Activated CD8-positive, alpha-beta memory T cell treated with anti-CD3 and anti-CD28 coated beads for 36 hours (primary cell): Measurements from ENCODE around the gene RPS19. TPM values are rescaled to one million over a fixed set of nuclear protein-coding genes. Genes with fewer than 3 reads are reported as not detected.

Experiments
- CTCF ChIA-PET: fragments of 350-600 bp; sonication (Branson Sonifier 250); formaldehyde crosslinking; loops from one replicate; lab custom pipeline; 2021; ENCODE audit warnings: antibody characterized with exemption; lab: Charles Lee
- POLR2A ChIA-PET: fragments of 350-600 bp; sonication (Branson Sonifier 250); formaldehyde crosslinking; loops from one replicate; lab custom pipeline; 2021; ENCODE audit warnings: antibody characterized with exemption; lab: Charles Lee
- total RNA-seq, 2 experiments: library from RNA; stranded (reverse); gene quantifications; one replicate each; pipeline ENCODE4 v1.2.3, GENCODE V29; 2021

Gene RPS19
- total RNA-seq, 2 experiments from 2014 or later, result 2,995 to 3,062 TPM

DNA sequence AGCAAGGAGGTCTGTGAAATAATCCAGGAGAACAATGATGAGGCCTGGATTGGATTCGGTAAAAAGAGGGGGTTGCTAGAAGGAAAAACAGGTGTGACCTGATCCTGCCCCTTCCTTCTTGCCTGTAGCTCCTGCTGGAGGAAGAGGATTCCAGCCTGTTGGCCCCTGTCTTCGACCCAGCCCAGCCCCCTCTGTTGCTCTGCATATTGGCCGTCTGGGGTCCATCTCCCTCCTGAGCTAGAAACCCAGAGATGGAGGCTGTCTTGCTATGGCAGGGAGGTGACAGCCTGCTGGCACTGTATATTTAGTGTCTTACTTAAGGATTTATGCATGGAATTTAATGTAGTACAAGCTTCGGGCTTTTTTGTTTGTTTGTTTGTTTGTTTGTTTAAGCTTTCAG, 8.6 kb upstream of the RPS19 start:
- POLR2A ChIA-PET, result interaction anchor here (0.6 kb wide), 1 partner anchor 35 kb away, joined by 3 read pairs; no protein-coding TSS in a partner anchor
- CTCF ChIA-PET, result interaction anchor here (1.0 to 1.7 kb wide), 3 partner anchors 8 to 95 kb away, joined by 3 to 4 read pairs (median 4); partner anchors contain the start of gene RPS19

DNA sequence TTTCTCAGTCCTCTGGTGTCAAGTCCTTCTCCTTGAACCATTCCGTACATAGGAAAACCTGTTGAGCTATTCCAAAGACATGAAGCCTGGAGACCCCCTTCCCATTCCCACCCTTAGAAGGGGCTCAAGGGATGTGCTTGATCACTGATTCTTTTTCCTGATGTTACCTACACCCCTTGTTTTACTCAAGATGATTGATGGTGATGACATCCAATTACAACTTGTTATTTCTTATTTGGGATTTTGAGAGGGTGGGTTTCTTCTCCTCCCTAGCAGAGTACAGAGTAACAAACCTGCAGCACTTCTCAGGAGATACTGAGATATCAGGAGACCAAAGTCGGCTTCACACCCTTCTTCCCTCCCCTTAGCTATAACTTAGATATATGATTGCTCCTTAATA, 6.7 kb upstream of the RPS19 start:
- ChIA-PET POLR2A (no interaction called here), CTCF (interaction anchor here (0.6 to 1.0 kb wide), 2 partner anchors 95 to 100 kb away, joined by 4 read pairs; no protein-coding TSS in a partner anchor)

- CTCF ChIA-PET, result interaction anchor here (1.0 kb wide), 1 partner anchor 101 kb away, joined by 4 read pairs; no protein-coding TSS in a partner anchor
- POLR2A ChIA-PET, result no interaction called here
Observed at GRCh38 chr19:41853768-41854167, 6.3 kb upstream of the RPS19 start.

- CTCF ChIA-PET, result interaction anchor here (0.9 to 2.8 kb wide), 15 partner anchors 9 to 261 kb away, joined by 3 to 36 read pairs (median 6); no protein-coding TSS in a partner anchor
- POLR2A ChIA-PET, result interaction anchor here (1.0 to 2.8 kb wide), 3 partner anchors 12 to 100 kb away, joined by 4 to 62 read pairs (median 12); partner anchors contain the start of gene RABAC1
Observed at GRCh38 chr19:41859213-41859617, 840 bp upstream of the RPS19 start.

GRCh38 chr19:41860419-41861115, 512 bp downstream of the RPS19 start:
- POLR2A ChIA-PET, result interaction anchor here (0.5 to 2.8 kb wide), 8 partner anchors 11 to 99 kb away, joined by 3 to 62 read pairs (median 8); partner anchors contain the start of gene RABAC1
- CTCF ChIA-PET, result interaction anchor here (0.8 to 2.8 kb wide), 17 partner anchors 8 to 99 kb away, joined by 3 to 36 read pairs (median 5); partner anchors contain the start of gene RABAC1

DNA sequence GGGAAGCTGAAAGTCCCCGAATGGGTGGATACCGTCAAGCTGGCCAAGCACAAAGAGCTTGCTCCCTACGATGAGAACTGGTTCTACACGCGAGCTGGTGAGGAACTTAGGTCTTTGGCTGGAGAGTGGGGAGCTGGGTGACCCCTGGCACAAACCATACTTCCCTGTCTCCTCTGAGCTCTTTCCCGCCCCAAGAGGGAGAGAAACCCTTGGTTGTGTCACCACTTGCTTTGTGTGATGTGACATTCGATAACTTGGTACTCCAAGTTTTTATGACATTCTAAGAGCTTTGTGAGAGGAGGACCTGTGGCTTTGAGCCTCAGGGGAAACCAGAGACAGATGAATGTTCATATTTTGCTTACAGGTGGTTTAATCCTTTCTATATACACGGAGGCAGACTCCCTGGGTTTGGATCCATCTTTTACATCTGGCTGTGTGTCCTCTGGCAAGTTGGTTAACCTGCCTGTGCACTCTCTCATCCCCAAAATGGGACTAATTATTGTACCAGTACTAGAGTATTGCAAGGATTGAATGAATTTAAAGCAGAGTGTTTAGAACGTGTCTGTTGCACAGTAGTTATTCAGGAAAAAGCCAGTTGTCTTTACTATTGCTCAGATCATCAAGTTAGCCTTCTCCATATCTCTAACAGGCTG, 1.2 kb downstream of the RPS19 start:
- POLR2A ChIA-PET, result interaction anchor here (0.5 to 2.8 kb wide), 7 partner anchors 10 to 98 kb away, joined by 3 to 62 read pairs (median 6); partner anchors contain the start of gene RABAC1

GRCh38 chr19:41861846-41862245, 1.8 kb downstream of the RPS19 start:
- ChIA-PET POLR2A (interaction anchor here (0.6 to 2.8 kb wide), 4 partner anchors 9 to 68 kb away, joined by 4 to 62 read pairs (median 10); no protein-coding TSS in a partner anchor), CTCF (interaction anchor here (1.0 to 2.8 kb wide), 5 partner anchors 11 to 84 kb away, joined by 3 to 36 read pairs (median 4); no protein-coding TSS in a partner anchor)

More for the DNA sequence above, 1.2 kb downstream of the RPS19 start:
- CTCF ChIA-PET, result interaction anchor here (0.9 to 2.8 kb wide), 9 partner anchors 10 to 98 kb away, joined by 3 to 36 read pairs (median 4); partner anchors contain the start of gene RABAC1

GRCh38 chr19:41862445-41862986, 2.5 kb downstream of the RPS19 start:
- POLR2A ChIA-PET, result interaction anchor here (0.6 to 1.5 kb wide), 4 partner anchors 9 to 1663 kb away, joined by 3 to 12 read pairs (median 4); partner anchors contain the start of gene CD79A

GRCh38 chr19:41863209-41863931, 3.3 kb downstream of the RPS19 start:
- ChIA-PET CTCF (interaction anchor here (0.9 to 1.9 kb wide), 3 partner anchors 10 to 95 kb away, joined by 3 to 8 read pairs (median 4); no protein-coding TSS in a partner anchor), POLR2A (interaction anchor here (0.6 to 2.3 kb wide), 8 partner anchors 8 to 1663 kb away, joined by 3 to 12 read pairs (median 5); partner anchors contain the start of gene CD79A)

More at GRCh38 chr19:41862445-41862986, 2.5 kb downstream of the RPS19 start:
- CTCF ChIA-PET, result interaction anchor here (0.9 to 1.9 kb wide), 4 partner anchors 11 to 96 kb away, joined by 3 to 8 read pairs (median 4); no protein-coding TSS in a partner anchor

GRCh38 chr19:41864374-41864773, 4.3 kb downstream of the RPS19 start:
- CTCF ChIA-PET, result interaction anchor here (1.3 to 1.6 kb wide), 4 partner anchors 9 to 92 kb away, joined by 3 to 9 read pairs (median 4); no protein-coding TSS in a partner anchor
- POLR2A ChIA-PET, result interaction anchor here (0.6 to 2.3 kb wide), 5 partner anchors 11 to 533 kb away, joined by 4 to 8 read pairs (median 6); no protein-coding TSS in a partner anchor

GRCh38 chr19:41866284-41866683, 6.2 kb downstream of the RPS19 start:
- ChIA-PET CTCF (interaction anchor here (1.2 to 2.0 kb wide), 2 partner anchors 19 to 92 kb away, joined by 3 to 5 read pairs; partner anchors contain the start of gene RABAC1), POLR2A (interaction anchor here (1.2 to 2.5 kb wide), 2 partner anchors 10 to 20 kb away, joined by 14 to 20 read pairs; no protein-coding TSS in a partner anchor)

DNA sequence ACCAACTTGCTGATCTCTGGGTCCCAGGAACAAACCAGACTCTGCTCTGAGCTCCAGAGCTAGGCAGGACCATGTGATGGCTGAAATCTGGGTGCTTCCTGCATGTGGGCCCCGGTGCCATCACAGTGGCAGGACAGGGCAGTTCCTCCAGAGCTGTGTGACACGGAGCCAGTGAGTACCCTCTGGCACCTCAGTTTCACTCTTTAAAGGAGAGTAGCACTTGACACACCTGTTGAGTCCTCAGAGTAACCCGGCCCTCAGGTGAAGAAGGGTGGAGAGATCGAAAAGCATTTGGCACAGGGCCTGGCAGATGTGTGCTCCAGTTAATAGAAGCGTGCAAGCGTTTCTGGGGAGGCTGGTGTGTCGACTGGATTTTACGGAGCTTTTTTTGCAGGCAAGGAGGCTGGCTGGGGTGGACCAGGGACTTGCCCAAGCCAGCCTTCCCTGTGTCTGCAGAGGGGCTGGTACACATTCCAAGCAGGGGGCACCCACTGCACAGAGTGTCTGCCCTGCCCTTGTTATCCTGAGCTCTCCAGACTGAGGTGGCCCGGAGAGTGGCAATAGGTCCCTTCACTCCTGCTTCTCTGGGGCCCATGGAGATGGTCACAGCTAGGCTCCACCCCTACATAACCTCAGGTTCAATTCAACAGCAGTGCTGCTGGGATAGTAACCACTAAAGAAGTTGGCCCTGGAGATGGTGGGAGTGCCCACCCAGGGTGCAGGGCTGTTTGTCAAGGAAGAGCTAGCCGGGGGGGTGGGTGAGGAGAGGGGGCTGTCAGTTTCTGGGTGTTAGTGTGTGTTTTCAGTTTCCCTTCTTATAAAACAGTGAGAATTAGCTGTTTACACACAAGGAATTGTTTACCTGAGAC, 8.3 kb downstream of the RPS19 start:
- ChIA-PET CTCF (interaction anchor here (0.5 to 1.6 kb wide), 5 partner anchors 8 to 95 kb away, joined by 3 to 6 read pairs (median 4); partner anchors contain the start of gene RPS19), POLR2A (interaction anchor here (0.6 to 6.7 kb wide), 3 partner anchors 8 to 19 kb away, joined by 3 to 62 read pairs (median 18); partner anchors contain the start of gene RPS19)

DNA sequence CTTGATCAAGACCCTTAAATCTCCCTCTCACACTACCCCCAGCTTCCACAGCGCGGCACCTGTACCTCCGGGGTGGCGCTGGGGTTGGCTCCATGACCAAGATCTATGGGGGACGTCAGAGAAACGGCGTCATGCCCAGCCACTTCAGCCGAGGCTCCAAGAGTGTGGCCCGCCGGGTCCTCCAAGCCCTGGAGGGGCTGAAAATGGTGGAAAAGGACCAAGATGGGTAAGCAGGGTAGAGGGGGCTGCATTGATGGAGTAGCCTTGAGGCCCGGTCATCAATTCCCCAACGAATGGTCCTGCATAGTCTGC, 8.9 kb downstream of the RPS19 start:
- ChIA-PET CTCF (interaction anchor here (0.6 to 1.6 kb wide), 4 partner anchors 9 to 94 kb away, joined by 3 to 6 read pairs (median 4); partner anchors contain the start of gene RPS19), POLR2A (interaction anchor here (0.6 to 6.7 kb wide), 3 partner anchors 9 to 18 kb away, joined by 3 to 62 read pairs (median 18); partner anchors contain the start of gene RPS19)

- POLR2A ChIA-PET, result interaction anchor here (6.7 kb wide), 1 partner anchor 9 kb away, joined by 62 read pairs; the partner anchor contains the start of gene RPS19
- CTCF ChIA-PET, result interaction anchor here (1.2 to 6.0 kb wide), 4 partner anchors 9 to 82 kb away, joined by 3 to 36 read pairs (median 16); partner anchors contain the start of gene RPS19
Observed at GRCh38 chr19:41869374-41869955, 9.4 kb downstream of the RPS19 start.

DNA sequence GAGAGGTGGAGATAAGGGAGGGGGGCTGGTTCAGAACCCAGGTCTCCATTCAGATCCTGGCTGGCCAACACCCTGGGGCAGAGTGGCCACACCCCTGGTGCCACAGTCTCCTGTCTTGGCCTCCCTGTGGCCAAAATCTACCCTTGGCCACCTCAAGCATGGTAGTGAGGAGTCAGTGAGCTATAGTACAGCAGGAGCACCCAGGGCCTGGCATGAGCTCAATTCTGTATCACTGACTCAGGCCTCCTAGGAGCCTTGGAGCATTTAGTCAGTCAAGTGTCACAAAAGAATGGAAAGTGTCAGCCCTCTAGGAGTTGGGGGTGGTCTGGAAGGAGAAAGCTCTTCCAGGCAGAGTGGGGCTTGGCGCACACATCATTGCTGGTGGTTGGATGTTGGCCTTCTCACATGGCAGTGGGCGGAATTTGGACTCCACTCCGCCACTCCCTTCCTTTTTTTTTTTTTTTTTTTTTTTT, 10.4 kb downstream of the RPS19 start:
- ChIA-PET CTCF (interaction anchor here (0.5 to 6.0 kb wide), 11 partner anchors 10 to 422 kb away, joined by 3 to 36 read pairs (median 4); partner anchors contain the start of genes ARHGEF1 and RPS19), POLR2A (interaction anchor here (0.6 to 6.7 kb wide), 5 partner anchors 10 to 75 kb away, joined by 3 to 62 read pairs (median 6); partner anchors contain the start of gene RPS19)
